ENCODE data around the gene ZBTB43.

Gene ZBTB43

DNA sequence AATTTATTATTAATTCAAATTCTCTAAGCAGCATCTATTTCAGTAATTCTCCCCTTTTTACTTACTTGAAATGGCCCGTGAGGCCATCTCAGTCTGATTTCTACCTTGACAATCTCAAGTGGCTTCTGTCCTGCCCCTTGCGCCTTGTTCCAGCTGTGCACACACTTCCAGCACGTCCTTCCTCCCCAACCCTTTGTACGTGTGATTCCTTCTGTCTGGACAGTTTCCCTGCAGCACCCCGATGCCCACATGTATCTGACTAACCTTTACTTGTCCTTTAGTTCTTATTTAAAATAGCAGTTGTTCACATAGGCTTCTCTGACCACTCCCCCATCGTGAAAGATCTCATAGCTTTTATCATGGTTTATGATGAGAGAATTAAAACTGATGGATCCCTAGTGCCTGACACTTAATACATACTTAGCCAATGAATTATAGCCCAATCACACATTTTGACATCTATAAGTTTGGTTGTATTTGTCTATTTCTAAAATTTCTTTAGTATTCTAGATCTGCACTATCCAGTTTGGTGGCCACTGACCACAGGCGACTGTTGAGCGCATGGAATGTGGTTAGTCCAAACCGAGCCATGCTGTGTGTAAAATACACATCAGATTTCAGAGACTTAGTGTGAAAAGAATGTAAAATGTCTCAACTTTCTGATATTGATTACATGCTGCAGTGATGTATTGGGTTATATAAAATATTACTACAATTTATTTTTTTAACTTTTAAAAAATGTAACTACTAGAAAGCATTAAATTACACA is 69.9 kb downstream of the ZBTB43 start:
- TF ChIP-seq NFIC (IDR thresholded peaks at IDR 0.05) (no peak), MAX (IDR thresholded peaks at IDR 0.05) (no peak), TEAD4 (IDR thresholded peaks at IDR 0.05) (0 out of 2 replicates have a peak, but pooled peaks have one; percentile 33), REST (IDR thresholded peaks at IDR 0.05; ENCODE audit: low read depth) (no peak)

DNA sequence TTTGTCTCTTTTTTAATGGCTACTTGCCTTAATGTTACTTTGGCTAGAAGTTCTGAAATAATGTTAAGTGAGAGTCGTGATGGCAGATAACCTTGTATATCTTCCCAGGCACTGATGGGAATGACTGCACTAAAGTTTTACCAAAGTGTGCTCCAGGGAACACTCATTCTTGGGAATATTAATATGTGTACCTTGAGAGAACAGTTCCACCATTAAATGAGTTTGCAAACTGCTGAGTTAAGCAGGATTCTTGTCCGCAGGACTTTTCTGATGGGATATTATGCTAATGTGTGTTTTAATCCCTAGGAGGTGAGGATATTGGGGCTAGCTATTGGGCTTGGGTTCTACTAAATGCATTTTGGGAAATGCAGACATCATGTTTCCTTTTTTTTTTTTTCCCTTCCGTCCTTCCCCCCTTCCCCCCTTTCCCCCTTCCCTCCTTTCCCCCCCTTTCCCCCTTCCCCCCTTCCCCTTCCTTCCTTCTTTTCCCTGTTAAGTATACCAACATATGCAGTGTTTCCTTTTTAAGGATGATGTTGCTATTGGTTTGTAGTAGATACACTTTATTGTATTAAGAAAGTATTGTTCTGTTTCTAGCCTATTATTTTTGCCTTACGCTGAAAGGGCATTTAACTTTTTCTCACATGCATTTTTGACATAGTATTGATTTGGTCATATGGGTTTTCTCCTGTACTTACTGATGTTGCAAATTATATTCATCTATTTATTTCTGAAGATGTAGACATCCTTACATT is 71.1 kb downstream of the ZBTB43 start:
- TF ChIP-seq, protein P1, sequence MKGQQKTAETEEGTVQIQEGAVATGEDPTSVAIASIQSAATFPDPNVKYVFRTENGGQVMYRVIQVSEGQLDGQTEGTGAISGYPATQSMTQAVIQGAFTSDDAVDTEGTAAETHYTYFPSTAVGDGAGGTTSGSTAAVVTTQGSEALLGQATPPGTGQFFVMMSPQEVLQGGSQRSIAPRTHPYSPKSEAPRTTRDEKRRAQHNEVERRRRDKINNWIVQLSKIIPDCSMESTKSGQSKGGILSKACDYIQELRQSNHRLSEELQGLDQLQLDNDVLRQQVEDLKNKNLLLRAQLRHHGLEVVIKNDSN (IDR thresholded peaks at IDR 0.05), result no peak
- TF ChIP-seq MAX (IDR thresholded peaks at IDR 0.05) (no peak), RAD21 (IDR thresholded peaks at IDR 0.05; ENCODE audit: low read depth) (no peak), TCF12 (IDR thresholded peaks at IDR 0.05; ENCODE audit: low read depth) (no peak), YY1 (IDR thresholded peaks at IDR 0.05; ENCODE audit: low read depth) (no peak), EP300 (IDR thresholded peaks at IDR 0.05; ENCODE audit: borderline replicate concordance) (no peak), TAF1 (IDR thresholded peaks at IDR 0.05; ENCODE audit: low read depth) (no peak), CEBPB (IDR thresholded peaks at IDR 0.05) (no peak), TEAD4 (IDR thresholded peaks at IDR 0.05) (no peak), EGR1 (IDR thresholded peaks at IDR 0.05) (no peak), NFIC (IDR thresholded peaks at IDR 0.05) (no peak), REST (IDR thresholded peaks at IDR 0.05; ENCODE audit: low read depth) (no peak), ZBTB7A (IDR thresholded peaks at IDR 0.05; ENCODE audit: low read depth) (no peak), CREB1 (IDR thresholded peaks at IDR 0.05; ENCODE audit: low read depth) (no peak), FOXM1 (IDR thresholded peaks at IDR 0.05; ENCODE audit: borderline replicate concordance, low read depth) (no peak)

- TF ChIP-seq REST (IDR thresholded peaks at IDR 0.05; ENCODE audit: low read depth) (no peak), TCF12 (IDR thresholded peaks at IDR 0.05; ENCODE audit: low read depth) (no peak), NFIC (IDR thresholded peaks at IDR 0.05) (no peak)
- TF ChIP-seq, protein P1 (IDR thresholded peaks at IDR 0.05), result no peak
Measured at GRCh38 chr9:126876531-126876930, 71.7 kb downstream of the ZBTB43 start.

DNA sequence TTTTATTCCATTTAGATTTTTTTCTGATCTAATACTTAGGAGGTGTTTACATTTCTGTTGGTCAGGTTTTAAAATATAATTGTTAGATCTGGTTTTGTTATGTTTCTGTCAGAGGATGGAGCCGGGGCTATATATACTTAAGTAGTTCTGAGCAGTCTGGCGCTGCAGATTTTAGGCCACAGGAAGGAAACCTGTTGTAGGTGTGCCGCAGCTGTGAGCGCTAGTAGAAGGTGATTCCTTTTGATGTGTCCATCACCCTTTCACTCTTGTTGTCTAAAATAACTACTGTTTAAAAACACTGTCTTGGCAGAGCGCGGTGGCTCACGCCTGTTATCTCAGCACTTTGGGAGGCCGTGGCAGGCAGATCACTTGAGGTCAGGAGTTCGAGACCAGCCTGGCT is 72.6 kb downstream of the ZBTB43 start:
- TF ChIP-seq TCF12 (IDR thresholded peaks at IDR 0.05; ENCODE audit: low read depth), result no peak
- no peak for TF ChIP-seq MAX (IDR thresholded peaks at IDR 0.05)
- TF ChIP-seq TEAD4 (IDR thresholded peaks at IDR 0.05), result no peak
- no peak for TF ChIP-seq TAF1 (IDR thresholded peaks at IDR 0.05; ENCODE audit: low read depth)
- TF ChIP-seq FOXM1 (IDR thresholded peaks at IDR 0.05; ENCODE audit: borderline replicate concordance, low read depth), result no peak
- TF ChIP-seq, protein P1 (IDR thresholded peaks at IDR 0.05), result no peak
- TF ChIP-seq RAD21 (IDR thresholded peaks at IDR 0.05; ENCODE audit: low read depth), result no peak
